CD4-positive, alpha-beta T cell treated with Interleukin-4 for 1 hour (primary cell): ENCODE results near the gene ARHGEF10L.

ENCODE experiments used
- DNase-seq, 2 donors: peaks; one replicate each; pipeline ENCODE4 v3.0.0-alpha.2; 2020 to 2022

Gene ARHGEF10L

DNA sequence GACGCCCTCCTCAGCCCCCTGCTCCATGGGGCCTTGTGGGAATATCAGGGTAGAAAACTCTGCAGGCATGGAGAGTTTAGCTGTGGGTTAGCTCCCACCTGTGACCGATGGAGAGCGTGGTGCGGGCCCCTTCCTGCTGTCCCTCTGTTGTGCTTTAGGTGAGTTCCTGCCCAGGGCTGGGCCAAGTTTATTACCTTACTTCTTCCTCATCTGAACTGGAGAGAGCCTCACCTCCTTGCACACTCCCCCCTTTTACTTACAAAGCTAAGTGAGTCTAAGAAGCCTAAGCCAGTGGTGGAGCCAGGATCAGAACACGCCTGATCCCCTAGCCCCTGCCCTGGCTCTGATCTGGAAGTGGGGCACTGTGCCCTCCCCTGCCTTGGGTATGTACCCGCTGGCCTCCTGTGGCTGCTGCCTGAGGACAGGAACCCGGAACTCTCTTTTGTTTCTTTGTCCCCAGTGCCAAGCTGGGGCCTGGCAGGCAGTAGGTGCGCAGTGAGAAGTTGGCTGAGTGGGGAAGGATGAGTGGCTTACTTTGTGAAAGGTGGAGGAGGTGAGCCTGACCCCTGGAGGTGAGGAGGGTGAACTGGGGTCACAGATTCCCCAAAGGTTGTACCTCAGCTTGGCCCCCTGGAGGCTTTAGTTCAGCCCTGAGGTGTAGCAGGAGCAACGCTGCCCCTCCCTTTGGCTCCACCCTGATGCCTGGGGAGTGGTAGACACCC lies 32.9 kb downstream of the ARHGEF10L start:
- no peak for DNase-seq

DNA sequence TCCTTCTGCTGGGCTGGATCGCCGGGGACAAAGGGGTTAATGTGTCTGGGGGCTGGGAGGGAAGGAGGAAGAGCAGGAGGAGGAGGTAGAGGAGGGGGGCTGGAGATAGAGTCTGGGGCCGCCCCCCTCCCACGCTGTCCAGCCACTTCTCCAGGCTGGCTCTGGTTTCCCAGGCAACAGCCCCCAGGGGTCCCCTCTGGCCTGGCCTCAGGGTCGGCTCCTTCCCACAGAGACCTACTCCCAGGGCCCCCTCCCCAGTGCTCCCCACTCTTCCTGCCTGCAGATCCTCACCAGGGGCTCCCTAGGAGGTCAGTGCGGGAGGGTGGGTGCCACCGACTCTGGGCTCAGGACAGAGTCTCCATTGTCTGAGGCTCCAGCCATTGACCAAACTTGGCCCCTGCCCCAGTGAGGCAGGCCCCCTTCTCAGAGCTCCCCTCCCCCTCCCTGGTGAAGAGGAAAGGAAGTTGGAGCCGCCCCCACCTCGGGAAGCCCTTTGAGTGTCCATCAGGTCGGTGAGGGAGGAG lies 34.1 kb downstream of the ARHGEF10L start:
- no peak for DNase-seq

DNA sequence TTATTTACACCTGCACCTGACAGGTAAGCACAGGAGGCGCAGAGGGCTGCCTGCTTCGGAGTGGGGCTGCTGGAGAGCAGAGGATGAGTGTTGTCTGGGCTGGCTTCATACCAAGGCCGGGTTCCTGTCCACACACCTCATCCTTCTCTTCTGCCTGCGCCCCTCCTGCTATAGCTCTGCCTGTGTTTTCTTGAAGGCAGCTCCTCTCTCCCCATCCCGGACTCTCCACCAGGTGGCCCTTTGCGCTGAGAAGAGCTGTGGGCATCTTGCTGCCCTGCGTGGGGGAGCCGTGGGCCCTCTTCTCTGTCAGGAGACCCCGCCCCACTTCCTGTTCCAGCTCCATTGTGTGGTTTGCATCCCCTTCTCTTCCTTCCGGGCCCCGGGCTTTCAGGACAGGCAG lies 35.0 kb downstream of the ARHGEF10L start:
- DNase-seq = no peak

DNA sequence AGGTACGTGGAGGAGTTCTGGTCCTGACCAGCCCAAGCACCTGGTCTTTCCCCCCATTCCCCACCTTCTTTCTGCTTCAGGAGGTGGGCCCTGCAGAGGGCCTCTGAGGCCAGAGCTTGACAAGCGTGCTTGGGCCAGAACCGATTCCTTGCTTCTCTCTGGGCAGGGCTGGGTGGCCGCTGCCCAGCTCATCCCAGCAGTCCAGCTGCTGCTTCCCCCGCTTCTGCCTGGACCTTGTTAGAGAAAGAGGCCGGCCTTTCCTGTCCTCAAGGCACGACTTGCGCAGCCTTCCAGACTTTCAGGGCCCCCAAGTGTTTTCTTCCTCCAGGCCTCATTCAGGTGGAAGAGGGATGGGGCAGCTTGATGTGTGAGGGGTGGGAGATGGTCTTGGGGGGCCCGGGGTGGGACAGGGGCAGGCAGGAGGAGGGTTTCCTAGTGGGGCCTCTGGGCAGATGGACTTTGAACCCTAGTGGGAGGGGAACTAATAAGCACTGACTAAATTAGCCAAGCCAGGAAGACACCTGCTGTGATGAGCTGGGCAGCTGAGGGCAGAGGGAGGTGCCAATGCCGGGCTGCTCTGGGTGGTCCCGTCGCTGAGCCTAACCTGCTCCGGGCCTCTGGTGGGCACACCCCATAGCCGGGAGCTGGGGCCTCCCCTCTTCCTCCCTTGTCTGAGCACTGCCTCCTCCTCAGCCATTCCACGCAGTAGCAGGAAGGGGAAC lies 36.5 kb downstream of the ARHGEF10L start:
- no peak for DNase-seq

DNA sequence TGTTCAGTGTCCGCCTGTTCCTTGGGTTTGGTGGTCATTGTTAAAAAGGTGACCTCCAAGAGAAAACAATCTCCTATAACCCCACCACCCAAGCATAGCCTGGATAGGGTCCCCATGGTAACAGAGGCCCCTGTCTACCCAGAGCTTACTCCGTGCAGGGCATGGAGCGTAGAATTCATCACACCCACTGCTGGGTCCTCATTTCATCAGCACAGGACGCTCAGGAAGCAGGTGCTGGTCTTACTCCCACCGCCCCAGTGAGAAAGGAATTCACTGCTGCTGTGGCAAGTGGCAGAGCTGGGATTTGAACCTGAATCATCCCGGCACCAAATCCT lies 37.0 kb downstream of the ARHGEF10L start:
- no peak for DNase-seq

DNA sequence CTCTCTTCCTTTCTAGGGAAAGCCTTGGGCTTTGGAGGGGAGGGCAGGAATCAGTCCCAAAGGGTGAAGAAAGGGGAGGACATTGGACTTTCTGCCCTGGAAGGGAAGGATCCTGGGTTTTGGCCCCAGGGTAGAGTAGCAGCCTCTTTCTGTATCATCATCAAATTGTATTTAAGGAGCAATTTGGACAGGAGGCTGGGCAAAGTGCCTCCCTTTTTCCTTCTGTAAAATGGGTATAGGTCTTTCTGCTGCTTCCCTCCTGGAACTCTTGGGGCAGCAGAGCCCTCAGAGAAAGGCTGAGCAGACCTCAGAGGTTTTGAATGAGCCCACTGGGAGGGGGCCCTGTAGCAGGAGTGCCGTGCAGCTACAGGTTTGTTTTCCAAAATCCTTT lies 38.4 kb downstream of the ARHGEF10L start:
- DNase-seq = no peak

DNA sequence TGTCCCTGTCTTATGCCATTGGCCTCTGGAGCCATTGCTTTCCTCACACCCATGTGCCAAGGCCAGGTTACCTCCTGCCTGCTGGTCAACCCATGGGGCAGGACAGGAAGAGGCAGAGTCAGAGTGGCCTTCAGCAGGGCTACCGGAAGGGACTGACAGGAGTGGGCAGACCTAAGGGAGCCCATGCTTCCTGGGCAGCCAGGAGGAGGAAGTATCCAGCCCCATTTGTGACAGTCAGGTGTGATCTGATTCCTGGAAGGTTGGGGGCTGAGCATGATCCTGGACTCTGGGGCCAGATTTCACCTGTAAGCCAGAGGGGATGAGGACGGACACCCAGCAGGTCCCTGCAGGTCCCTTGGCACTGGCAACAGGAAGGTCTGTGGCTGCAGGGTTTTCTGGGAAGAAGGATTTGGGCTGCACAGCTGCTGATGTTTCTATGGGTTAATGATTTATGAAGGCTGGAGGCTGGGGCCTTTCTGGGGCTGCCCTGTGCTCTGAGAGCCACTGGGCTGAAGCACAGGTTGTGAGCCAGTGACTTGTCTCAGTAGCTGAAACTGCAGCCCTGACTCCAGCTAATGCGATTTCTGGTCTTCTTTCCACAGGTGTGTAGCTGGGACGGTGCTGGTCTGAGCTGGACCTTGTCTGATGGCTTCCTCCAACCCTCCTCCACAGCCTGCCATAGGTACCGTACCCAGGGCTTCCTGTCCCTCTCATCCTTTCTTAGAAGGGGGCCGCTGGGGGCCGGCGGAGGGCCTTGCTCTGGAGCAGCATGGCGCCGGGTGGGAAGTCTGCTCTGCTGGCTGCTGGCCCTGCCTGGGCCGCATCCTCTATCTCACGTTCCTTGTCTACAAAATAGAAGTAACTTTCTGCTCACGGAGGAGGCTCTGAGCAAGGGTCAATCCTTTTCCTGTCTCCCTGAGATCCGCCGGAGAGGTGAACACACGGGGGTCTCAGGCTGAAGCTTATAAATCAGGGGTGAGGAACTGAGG lies 40.7 kb downstream of the ARHGEF10L start:
- DNase-seq = no peak

DNA sequence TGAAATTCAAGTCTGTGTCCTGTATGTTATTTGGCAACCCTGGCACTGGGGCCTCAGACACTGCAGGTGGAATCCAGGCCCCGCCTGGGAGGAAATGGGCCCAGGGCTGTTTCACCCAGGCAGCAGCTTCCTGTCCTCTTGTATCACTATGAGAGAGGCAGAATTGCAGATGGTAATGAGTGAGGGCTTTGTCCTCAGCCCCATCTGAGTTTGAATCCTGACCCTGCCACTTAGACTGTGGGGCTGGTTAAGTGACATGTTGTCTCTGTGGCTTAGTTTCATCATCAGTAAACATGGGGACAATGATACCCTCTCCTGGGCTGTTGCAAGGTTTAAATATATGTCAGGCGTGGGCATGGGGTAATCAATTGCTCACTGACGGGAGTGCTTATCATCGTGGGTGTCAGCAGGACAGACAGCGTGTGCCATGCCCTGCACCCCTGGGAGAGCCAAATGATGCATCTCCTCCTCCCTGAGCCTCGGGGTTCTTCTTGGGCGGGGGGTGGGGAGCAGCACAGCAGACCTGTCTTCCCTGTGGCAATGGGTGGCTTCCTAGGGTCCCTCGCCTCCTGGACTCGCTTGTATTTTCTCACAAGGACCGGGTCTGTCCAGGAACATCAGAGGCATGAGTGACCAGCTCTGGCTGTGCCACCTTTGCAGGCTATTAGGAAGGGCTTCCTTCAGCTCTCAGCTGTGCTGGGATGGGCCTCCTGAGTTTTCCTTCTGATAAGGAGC lies 42.1 kb downstream of the ARHGEF10L start:
- no peak for DNase-seq

DNA sequence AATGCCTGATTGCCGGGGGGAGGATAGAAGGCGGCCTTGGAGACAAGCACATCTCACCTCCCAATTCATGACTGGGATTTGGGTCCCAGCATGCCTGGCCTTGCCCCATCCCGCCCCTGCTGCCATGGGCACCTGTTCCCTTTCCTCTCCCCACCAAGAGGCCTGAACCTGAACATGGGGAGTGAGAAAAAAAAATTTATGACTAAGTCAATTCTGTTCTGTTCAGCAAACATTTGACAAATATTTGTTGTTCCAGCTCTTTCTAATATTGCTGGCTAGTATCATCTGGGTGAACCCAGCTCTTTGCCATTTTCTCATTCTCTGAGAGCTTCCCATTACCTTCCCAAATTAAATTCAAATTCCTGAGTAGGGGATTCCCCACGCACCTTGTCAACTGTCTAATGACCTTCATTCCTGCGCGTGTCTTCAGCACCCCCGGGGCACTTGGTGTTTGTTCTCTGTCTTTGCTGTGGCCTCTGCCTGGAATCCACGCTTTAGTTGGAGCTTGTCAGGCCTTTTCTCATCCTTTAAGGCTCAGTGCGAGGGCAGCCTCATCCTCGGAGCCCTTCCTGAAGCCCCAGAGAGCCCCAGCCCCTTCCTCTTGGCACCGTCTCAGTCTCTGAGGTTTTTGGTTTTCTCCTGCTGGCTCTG lies 42.8 kb downstream of the ARHGEF10L start:
- no peak for DNase-seq

DNA sequence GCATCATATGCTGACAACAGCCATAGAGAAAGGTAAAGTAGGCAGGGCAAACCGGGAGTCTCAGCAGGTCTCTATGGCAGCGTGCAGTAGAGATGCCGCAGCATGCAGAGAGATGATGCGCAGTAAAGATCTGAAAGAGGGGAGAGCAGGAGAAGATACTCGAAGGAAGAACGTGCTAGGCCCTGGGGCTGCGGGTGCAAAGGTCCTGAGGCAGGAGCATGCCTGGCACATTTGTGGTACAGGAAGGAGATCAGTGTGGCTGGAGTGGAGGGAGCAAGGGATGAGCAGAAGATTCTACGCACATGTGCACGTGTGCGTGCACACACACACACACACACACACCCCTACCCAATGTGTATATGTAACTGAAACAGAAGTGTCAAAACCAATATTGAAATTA lies 45.0 kb downstream of the ARHGEF10L start:
- DNase-seq = no peak

DNA sequence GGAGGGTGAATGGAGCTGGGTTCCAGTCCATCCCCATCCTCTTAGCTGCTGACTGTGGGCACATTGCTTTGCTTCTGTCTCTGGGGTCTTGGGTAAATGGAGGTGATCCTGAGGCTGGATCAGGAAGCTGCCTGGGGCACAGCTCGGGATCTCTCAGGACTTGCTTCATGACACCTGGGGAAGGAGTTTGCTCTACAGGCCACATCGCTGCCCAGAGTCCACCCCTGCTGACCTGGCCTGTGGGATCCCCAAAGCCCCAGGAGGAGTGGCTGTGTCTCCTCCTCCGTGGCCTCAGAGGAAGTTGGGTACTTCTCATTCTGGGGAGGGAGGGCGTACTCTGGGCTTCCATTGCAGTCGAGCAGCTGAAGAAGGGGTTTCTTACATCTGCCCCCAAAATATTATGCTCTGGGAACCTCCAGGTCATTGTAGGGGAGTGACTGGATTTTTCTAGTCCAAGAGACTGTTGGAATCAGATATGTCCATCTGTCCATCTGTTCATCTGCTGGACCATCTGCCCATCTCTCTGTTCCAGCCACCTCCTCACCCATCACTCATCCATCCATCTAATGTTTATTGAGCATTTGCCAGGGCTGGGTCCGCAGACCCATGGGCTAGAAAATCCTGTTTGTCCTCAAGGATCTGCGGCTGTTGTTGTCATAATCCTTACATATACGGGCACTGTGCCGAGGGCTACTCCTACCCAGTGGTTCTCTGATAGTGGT lies 45.9 kb downstream of the ARHGEF10L start:
- no peak for DNase-seq

DNA sequence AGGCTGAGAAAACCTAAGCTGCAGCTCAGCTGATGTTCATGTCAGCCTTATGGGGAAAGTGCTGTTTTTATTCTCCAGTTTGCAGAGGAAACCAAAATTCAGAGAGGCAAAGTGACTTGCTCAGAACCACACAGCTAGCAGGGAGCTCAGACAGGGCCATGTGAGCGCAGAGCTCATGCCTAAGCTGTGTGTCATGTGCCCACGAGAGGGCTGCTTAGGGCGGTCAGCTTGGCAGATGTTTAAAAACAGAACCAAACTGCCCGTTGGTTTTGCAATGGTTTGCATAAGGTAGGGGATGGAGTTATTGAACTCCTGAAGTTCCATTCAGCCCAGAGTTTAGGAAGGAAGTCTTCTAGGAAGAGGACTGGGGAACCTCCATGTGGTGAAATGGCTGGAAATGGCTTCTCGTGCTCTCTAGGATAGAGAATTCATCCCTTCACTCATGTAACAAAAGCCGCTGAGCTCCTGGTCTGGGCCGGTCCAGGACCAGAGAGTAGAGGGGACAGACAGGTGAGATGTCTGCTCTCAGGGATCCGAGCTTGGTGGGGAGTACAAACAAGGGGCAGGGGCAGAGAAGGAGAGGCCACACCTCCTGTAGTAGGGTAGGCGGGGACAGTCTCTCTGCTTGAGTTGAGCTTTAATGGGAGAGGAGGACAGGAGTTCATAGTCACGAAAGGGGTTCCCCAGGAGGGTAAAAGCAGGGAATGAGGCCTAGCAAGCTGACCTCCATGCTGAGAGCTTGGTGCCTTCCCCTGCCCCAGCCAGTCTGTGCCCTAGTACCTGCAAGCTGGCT lies 46.9 kb downstream of the ARHGEF10L start:
- DNase-seq = no peak

DNA sequence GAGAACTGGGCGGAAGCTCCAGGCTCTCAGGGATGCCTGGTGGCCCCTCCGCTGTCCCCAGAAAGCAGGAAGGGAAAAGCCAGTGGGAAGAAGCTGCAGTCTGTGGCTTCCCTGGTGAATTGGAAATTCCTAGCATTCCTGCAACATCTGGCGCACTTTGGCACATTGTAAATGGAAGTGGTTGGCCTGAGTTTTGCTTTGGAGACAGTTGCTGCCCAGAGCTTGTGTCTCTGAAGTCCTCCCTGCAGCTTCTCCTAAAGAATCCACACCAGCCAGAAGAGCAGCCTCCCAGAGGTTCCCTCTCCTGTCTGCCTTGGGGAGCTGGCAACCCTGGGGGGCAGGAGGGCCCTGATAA lies 48.2 kb downstream of the ARHGEF10L start:
- no peak for DNase-seq

DNA sequence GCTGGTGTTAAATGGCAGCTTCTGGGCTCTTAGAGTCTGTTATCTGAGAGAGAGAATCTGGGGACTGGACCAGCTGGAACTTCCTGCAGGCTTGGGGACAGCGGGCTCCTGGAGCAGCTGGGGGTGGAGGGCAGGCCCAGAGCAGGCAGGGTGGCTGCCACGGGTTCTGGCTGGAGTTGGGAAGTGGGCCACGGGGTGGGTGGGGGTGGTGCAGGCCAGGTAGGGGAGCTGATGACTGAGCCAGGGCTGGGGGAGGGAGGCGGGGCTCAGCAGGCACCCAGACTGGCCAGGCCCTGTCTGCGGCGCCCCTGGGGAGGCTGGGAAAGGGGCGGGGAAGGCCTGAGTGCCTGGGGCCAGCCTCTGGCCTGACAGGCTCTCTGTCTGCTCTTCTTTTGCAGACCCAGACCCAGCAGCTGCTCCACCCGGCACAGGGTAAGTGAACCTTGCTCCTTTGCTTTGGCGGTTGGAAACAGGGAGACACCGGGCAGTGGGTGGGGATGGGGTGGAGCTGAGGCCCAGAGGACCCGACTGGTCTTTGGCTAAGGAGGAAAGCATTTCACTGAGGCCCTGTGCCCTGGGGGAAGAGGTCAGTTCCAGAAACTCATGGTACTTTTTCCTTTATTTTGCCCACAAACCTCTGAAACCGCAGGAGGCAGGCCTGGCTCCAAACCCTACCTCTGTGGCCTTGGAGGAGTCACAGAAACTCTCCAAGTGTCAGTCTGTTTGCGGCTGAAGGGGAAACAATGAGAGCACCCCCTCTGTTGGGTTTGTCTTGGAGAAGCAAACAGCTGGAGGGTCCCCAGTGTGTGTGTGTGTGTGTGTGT lies 48.8 kb downstream of the ARHGEF10L start:
- no peak for DNase-seq

DNA sequence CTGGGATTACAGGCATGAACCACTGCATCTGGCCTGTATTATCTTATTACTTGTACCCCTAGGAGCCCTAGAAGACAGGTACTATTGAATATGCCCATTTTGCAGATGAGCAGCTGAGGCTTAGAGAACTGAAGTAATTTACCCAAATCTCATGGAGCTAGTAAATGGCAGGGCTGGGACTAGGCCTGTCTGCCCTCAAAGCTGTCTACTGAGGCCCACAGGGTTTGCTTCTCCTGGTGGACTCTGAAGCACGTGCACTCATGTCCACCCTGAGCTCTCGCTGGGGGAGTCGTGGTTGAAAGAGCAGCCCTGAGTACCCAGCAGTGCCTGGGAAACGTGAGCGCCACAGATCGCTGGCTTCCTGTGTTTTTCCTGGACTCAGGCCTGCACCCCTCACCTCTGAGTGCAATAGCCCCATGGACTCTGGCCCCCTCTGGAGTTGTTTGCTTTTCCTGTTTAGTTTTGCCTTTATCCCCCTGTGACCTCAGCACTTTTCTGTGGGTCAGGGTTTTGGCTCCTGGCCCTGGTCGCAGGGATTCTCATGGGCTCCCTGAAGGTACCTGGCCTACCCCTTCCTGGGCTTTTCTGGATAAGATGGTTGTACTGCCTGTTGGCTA lies 52.4 kb downstream of the ARHGEF10L start:
- DNase-seq = no peak

DNA sequence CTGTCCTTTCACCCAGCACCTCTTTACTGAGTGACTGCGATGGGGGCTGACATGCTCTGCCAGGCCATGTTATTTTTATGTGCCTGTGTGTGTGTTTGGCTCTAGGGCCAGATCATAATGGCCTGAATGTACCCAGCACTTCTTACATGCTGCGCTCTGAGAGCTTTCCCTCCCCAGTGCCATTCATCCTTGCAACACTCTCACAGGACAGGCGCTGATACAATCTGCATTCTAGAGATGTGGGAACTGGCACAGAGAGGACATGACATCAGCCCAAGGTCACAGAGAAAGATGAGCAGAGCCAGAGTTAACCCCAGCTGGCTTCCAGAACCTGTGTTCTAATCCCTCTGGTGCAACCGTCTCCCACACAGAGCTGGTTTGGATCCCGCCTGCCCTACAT lies 54.5 kb downstream of the ARHGEF10L start:
- no peak for DNase-seq

DNA sequence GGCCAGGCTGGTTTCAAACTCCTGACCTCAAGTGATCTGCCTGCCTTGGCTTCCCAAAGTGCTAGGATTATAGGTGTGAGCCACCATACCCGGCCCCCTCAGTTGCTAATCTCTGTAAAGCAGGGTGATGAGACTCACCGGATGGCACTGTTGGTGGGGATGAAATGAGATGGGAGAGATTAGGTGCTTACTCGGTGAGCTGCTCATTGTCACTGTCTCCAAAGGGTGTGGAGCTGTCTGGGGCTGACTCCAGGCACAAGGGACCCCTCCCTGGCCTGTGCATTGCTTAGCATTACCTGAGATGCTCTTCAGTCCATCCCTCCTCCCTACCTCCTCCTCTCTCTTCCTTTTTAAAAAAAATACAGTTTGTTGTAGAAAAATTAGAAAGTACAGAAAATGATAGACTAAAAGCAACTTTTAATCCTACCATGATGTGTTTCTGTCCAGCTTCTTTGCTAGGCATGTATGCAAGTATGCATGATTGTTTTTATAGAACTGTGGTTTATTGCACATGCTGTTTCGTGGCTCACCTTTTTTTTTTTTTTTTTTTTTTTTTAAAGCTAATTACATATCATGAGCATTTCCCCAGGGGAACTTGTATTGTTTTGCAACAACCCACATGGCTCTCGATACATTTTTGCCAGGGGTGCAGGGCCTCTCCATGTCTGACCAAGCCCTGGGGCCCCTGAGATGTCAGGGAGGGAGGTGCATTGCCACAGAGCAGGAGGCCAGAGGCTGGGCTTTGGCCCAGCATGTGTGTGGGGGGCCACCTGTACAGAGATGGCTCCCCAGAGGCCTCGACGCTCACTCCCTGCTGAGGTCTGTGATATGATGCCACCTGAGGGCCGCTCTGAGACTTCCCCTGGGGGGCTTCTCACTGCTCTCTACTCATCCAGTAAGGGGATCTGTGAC lies 55.4 kb downstream of the ARHGEF10L start:
- no peak for DNase-seq

DNA sequence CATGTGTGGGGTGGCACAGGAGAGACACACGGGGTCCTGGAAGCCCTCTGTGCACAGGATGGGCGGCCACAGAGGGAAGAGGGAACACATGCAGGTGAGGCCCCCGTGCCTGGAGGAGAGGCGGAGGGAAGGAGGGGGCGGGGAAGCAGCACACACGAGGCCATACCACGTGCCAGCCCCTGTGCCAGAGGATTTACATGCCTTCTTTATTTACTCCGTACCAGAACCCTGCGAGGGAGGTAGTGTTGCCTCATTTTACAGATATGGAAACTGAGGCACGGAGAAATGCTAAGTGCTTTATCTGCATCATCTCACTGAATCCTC lies 56.1 kb downstream of the ARHGEF10L start:
- DNase-seq = no peak
